ENCODE results near the gene ELAVL3. TPM values are rescaled to one million over a fixed set of nuclear protein-coding genes. Genes with fewer than 3 reads are reported as not detected.

The ELAVL3 gene
- total and polyA plus RNA-seq, 2 of the 8 experiments (the other 6 are each of a cell fraction or from before 2014, with no cell fraction given): 0.80 to 1.0 TPM

DNA sequence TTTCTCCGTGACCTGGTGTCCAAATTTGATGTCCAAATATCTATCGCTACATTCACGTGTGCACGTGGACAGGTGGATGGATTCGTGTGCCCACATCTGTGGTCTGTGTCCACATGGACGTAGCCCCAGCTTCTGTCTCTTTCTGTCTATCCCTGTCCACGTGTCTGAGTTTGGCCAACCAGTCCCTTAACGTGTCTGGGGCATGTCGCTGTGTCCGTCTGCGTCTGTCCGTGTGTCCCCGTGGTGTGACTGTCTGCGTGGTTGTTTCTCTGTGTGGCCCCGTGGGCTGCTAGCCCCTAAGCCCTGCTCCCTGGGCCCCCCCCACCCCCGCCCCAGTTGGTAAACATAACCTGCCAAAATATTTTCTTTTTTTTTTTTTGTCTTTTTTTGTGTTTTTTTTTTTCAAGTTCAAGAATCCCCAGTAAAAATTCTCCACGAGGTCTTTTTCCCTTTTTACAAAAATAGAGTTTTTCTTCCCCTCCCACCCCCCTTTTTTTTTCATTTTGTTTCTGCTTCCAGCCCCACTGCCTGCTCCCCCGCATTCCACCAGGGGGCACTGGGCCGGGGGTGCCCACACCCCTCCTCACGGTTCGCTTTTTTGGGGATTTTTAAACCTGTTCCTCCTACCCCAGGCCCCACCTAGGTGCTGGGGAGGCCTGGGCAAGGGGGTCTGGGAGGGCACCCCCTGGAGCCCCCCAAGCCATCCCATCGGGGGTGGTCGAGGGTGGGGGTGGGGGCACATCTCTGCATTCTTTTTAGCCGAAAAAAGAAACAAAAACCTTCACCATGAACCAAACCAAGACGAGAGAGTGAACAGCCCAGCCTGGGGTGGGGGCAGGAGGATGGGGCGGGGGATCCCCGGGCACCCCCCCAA is 27.1 kb downstream of the ELAVL3 start (continued):
- TF ChIP-seq RAD21 (IDR thresholded peaks at IDR 0.05 in 1 of 2, conservative IDR thresholded peaks at IDR 0.05 in 1 of 2; ENCODE audit: low read depth in 2 of 2, low read length in 2 of 2) (peak; percentile 34 to 56; a peak in 3 of 4 replicates), CBX5 (IDR thresholded peaks at IDR 0.05; ENCODE audit: low read depth, low read length) (no peak), HDAC6 (IDR thresholded peaks at IDR 0.05; ENCODE audit: low read depth, low read length) (no peak), RBBP5 (IDR thresholded peaks at IDR 0.05; ENCODE audit: borderline replicate concordance, low read depth, low read length) (no peak), TEAD4 (IDR thresholded peaks at IDR 0.05; ENCODE audit: low read depth, low read length) (peak; percentile 74; the same call in 1 of the 2 replicates), GABPA (IDR thresholded peaks at IDR 0.05; ENCODE audit: borderline replicate concordance, insufficient read depth, low read length) (no peak), JUN (IDR thresholded peaks at IDR 0.05; ENCODE audit: low read depth, low read length) (no peak), NANOG (IDR thresholded peaks at IDR 0.05; ENCODE audit: insufficient read depth, low read depth, low read length, poor library complexity, severe bottlenecking) (no peak)
- TF ChIP-seq, protein P1, sequence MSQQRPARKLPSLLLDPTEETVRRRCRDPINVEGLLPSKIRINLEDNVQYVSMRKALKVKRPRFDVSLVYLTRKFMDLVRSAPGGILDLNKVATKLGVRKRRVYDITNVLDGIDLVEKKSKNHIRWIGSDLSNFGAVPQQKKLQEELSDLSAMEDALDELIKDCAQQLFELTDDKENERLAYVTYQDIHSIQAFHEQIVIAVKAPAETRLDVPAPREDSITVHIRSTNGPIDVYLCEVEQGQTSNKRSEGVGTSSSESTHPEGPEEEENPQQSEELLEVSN (IDR thresholded peaks at IDR 0.05): no peak
